A204.1 (cell line): ENCODE results near the gene ARSB.

Experiments
- FAIRE-seq: peaks from 2 replicates; lab custom pipeline; 2012; peaks lifted over from hg19 to GRCh38; lab: Jason Lieb, UNC

Gene ARSB

GRCh38 chr5:78805474-78806124, 179.5 kb downstream of the ARSB start:
- no peak for FAIRE-seq

GRCh38 chr5:78804995-78805394, 180.1 kb downstream of the ARSB start:
- FAIRE-seq, result no peak

- FAIRE-seq, result no peak
Measured at GRCh38 chr5:78803941-78804340, 181.2 kb downstream of the ARSB start.

- FAIRE-seq, result no peak
Measured at GRCh38 chr5:78803353-78803752, 181.8 kb downstream of the ARSB start.

- no peak for FAIRE-seq
Measured at GRCh38 chr5:78801413-78801812, 183.7 kb downstream of the ARSB start.

- no peak for FAIRE-seq
Measured at GRCh38 chr5:78799266-78800017, 185.7 kb downstream of the ARSB start.

- FAIRE-seq, result no peak
Measured at GRCh38 chr5:78798673-78799029, 186.5 kb downstream of the ARSB start.

- FAIRE-seq, result no peak
Measured at GRCh38 chr5:78797936-78798672, 187.0 kb downstream of the ARSB start.

GRCh38 chr5:78795757-78796156, 189.4 kb downstream of the ARSB start:
- no peak for FAIRE-seq

- no peak for FAIRE-seq
Measured at GRCh38 chr5:78794693-78795215, 190.4 kb downstream of the ARSB start.

GRCh38 chr5:78793907-78794662, 191.0 kb downstream of the ARSB start:
- FAIRE-seq, result no peak

- FAIRE-seq, result no peak
Measured at GRCh38 chr5:78792345-78793055, 192.6 kb downstream of the ARSB start.

- no peak for FAIRE-seq
Measured at GRCh38 chr5:78791501-78792100, 193.5 kb downstream of the ARSB start.

- no peak for FAIRE-seq
Measured at GRCh38 chr5:78787783-78788182, 197.3 kb downstream of the ARSB start.

- FAIRE-seq, result no peak
Measured at GRCh38 chr5:78785454-78785853, 199.7 kb downstream of the ARSB start.

- peak; percentile 39 for FAIRE-seq
Measured at GRCh38 chr5:78783434-78784130, 201.5 kb downstream of the ARSB start.

- no peak for FAIRE-seq
Measured at GRCh38 chr5:78782728-78783127, 202.4 kb downstream of the ARSB start.

GRCh38 chr5:78781611-78782286, 203.4 kb downstream of the ARSB start:
- FAIRE-seq, result no peak

GRCh38 chr5:78779771-78780616, 205.1 kb downstream of the ARSB start:
- FAIRE-seq, result no peak
